ENCODE data around the gene TMF1. TPM values are rescaled to one million over a fixed set of nuclear protein-coding genes. Genes with fewer than 3 reads are reported as not detected.

Gene TMF1
- total RNA-seq, 1 donor from 2014 or later: 34.4 TPM

- DNase-seq (ENCODE audit: extremely low spot score in 2 of 2): no peak
- H3K27ac ChIP-seq: no peak overlapping the region
- peaks cover 0 to 67% of the 10 kb centered on the region in 2 donors for H3K36me3 ChIP-seq
- H3K4me3 ChIP-seq: no peak overlapping the region
- no peaks in the 10 kb centered on the region for H3K9me3 ChIP-seq
- no peaks in the 10 kb centered on the region for H3K27me3 ChIP-seq
- H3K4me1 ChIP-seq: no peaks in the 10 kb centered on the region
- intact Hi-C loops (cut with DNase I): no loop called here
- TF ChIP-seq POLR2A (IDR thresholded peaks at IDR 0.05): no peak
Observed at GRCh38 chr3:68985146-68985790, 66.9 kb downstream of the TMF1 start.

- peaks cover 0 to 78% of the 10 kb centered on the region in 2 donors for H3K36me3 ChIP-seq
- TF ChIP-seq CTCF (IDR thresholded peaks at IDR 0.05): no peak
- no peak for TF ChIP-seq POLR2A (IDR thresholded peaks at IDR 0.05)
- TF ChIP-seq POLR2AphosphoS5 (IDR thresholded peaks at IDR 0.05; ENCODE audit: insufficient read depth in 1 of 2, low read depth in 1 of 2): no peak
- no peaks in the 10 kb centered on the region for H3K4me1 ChIP-seq
- no peak overlapping the region for H3K4me3 ChIP-seq
- no peak for DNase-seq (ENCODE audit: extremely low spot score in 2 of 2)
- no peaks in the 10 kb centered on the region for H3K27me3 ChIP-seq
- intact Hi-C loops (cut with DNase I): no loop called here
- H3K9me3 ChIP-seq: no peaks in the 10 kb centered on the region
- no peak overlapping the region for H3K27ac ChIP-seq
Observed at GRCh38 chr3:68984011-68984530, 68.1 kb downstream of the TMF1 start.

- Histone ChIP-seq H3K36me3 (peaks cover 0 to 57% of the 10 kb centered on the region in 2 donors), H3K9me3 (no peaks in the 10 kb centered on the region), H3K27me3 (no peaks in the 10 kb centered on the region), H3K4me1 (no peaks in the 10 kb centered on the region), H3K27ac (no peak overlapping the region), H3K4me3 (no peak overlapping the region)
- intact Hi-C loops (cut with DNase I): no loop called here
- DNase-seq (ENCODE audit: extremely low spot score in 2 of 2): no peak
- TF ChIP-seq CTCF (IDR thresholded peaks at IDR 0.05) (no peak), POLR2AphosphoS5 (IDR thresholded peaks at IDR 0.05; ENCODE audit: insufficient read depth in 1 of 2, low read depth in 1 of 2) (no peak), POLR2A (IDR thresholded peaks at IDR 0.05) (no peak)
Observed at GRCh38 chr3:68977486-68978167, 74.5 kb downstream of the TMF1 start.

- peaks cover 0 to 29% of the 10 kb centered on the region in 2 donors for H3K36me3 ChIP-seq
- no peaks in the 10 kb centered on the region for H3K4me1 ChIP-seq
- no peak overlapping the region for H3K4me3 ChIP-seq
- intact Hi-C loops (cut with DNase I): no loop called here
- DNase-seq (ENCODE audit: extremely low spot score in 2 of 2): no peak
- no peak overlapping the region for H3K27ac ChIP-seq
- H3K27me3 ChIP-seq: no peaks in the 10 kb centered on the region
- TF ChIP-seq POLR2AphosphoS5 (IDR thresholded peaks at IDR 0.05; ENCODE audit: insufficient read depth in 1 of 2, low read depth in 1 of 2) (no peak), CTCF (IDR thresholded peaks at IDR 0.05) (no peak), POLR2A (IDR thresholded peaks at IDR 0.05) (no peak)
- no peaks in the 10 kb centered on the region for H3K9me3 ChIP-seq
Observed at GRCh38 chr3:68974711-68975110, 77.4 kb downstream of the TMF1 start.

GRCh38 chr3:68973639-68974038, 78.5 kb downstream of the TMF1 start:
- no peaks in the 10 kb centered on the region for H3K4me1 ChIP-seq
- H3K4me3 ChIP-seq: no peak overlapping the region
- intact Hi-C loops (cut with DNase I): no loop called here
- no peak overlapping the region for H3K27ac ChIP-seq
- no peaks in the 10 kb centered on the region for H3K27me3 ChIP-seq
- H3K36me3 ChIP-seq: peaks cover 0 to 18% of the 10 kb centered on the region in 2 donors
- DNase-seq (ENCODE audit: extremely low spot score in 2 of 2): no peak
- TF ChIP-seq CTCF (IDR thresholded peaks at IDR 0.05) (no peak), POLR2A (IDR thresholded peaks at IDR 0.05) (no peak), POLR2AphosphoS5 (IDR thresholded peaks at IDR 0.05; ENCODE audit: insufficient read depth in 1 of 2, low read depth in 1 of 2) (no peak)
- H3K9me3 ChIP-seq: no peaks in the 10 kb centered on the region

All from vagina (tissue), 2 donors.